GM18517 (cell line): ENCODE measurements around the gene LBHD1.
A peak's percentile ranks its signal among the peaks of the same experiment; 100 is the strongest.
"Not testable (repeated sequence)": the region's sequence is repeated elsewhere in the genome, so short reads cannot be mapped to it uniquely, and the experiment has no call there.

Experiments
- ATAC-seq: cut with Tn5 transposase; IDR thresholded peaks from one replicate; pipeline ENCODE4 v1.9.1; 2021; ENCODE audit warnings: mild to moderate bottlenecking, moderate library complexity; ENCODE audit not compliant: unreplicated experiment

Gene LBHD1

GRCh38 chr11:62694455-62695167, 22.5 kb upstream of the LBHD1 start:
- ATAC-seq = no peak

- ATAC-seq = not testable (repeated sequence)
Observed at GRCh38 chr11:62693624-62694023, 21.6 kb upstream of the LBHD1 start.

DNA sequence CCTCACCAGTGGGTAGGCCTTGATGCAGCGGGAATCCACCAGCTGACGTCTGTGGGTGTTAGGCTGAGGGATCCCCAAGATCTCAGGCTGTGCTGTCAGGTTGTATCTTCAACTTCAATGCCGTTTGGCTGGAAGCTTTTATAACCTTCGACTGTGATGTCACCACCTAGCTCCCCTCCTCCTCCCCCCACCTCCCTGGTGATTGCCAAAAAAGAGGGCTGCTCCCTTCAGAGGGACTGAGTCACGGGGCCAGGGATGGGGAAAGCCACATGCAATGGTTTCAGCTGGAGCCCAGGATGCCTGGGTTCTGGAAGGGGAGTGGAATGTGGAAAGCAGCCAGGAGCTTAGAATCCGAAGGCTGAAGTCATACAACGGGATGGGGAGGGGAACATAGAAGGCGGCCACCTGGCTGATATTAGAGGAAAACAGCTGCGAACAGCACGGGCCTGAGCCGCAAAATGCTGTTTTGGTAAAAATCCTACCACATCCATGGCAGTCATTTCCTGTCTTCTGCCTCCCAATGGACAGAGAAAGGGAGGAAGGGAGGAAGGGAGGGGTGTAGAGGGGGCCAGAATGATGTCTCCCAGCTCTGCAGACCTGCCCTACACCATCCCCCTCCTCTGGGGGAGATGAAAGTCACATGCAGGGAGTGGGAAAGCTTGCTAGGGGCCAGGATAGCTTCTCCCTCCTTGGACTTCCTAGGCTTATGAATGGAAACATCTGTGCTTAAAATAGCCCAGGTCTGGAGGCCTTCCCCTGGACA, 17.5 kb upstream of the LBHD1 start, which contains the start of gene LRRN4CL:
LRRN4CL (minus strand) TSS at position 110 of the 763 bp plus-strand sequence. CDS start 1,022 bp downstream, outside the sequence.
- ATAC-seq = no peak

DNA sequence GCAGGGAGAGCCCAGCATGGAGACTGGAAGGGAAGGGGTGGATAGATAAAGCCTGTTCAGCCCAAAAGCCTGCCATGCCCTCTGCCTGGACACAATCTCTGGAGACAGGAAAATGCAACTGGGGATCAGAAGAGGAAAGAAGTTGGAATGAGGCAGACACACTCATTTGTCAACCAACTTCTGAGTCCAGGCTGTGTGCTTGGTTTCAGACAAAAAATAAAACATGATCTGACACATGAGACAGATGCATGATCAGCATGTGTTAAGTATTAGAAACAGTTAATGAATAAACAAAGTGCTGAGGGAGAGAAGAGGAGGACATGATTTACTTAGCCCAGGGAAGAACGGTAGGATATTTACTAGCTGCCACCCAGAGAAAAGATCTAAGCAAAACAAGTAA, 16.4 kb upstream of the LBHD1 start:
- no peak for ATAC-seq

- ATAC-seq = no peak
Observed at GRCh38 chr11:62687508-62688396, 15.7 kb upstream of the LBHD1 start.

- ATAC-seq = no peak
Observed at GRCh38 chr11:62682518-62682917, 10.5 kb upstream of the LBHD1 start.

GRCh38 chr11:62680825-62681240, 8.8 kb upstream of the LBHD1 start:
- ATAC-seq = peak; percentile 47

- no peak for ATAC-seq
Observed at GRCh38 chr11:62678770-62679696, 7.0 kb upstream of the LBHD1 start, which contains the start of gene UBXN1. Gene UBXN1, minus strand, starts transcription at chr11:62679073. Its CDS starts 150 bp downstream, at chr11:62678923.

DNA sequence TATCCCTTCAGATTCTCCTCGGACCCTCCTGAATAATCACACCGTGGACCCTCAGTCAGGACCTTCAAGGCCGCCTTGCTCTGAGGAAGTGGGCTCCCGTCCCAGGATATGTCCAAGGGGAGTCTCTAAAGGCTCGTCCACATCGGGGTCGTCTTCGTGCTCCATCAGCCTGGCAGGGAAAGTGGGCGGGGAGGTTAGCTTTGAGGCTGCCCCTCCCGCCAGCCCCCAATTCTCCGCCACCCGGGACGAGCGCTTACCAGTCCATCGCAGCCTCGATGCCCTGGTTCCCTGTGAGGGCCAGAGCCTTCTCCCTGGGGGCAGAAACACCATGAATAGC, 6.3 kb upstream of the LBHD1 start:
- no peak for ATAC-seq

- ATAC-seq = no peak
Observed at GRCh38 chr11:62677714-62678113, 5.6 kb upstream of the LBHD1 start.

- ATAC-seq = no peak
Observed at GRCh38 chr11:62677156-62677555, 5.1 kb upstream of the LBHD1 start.

DNA sequence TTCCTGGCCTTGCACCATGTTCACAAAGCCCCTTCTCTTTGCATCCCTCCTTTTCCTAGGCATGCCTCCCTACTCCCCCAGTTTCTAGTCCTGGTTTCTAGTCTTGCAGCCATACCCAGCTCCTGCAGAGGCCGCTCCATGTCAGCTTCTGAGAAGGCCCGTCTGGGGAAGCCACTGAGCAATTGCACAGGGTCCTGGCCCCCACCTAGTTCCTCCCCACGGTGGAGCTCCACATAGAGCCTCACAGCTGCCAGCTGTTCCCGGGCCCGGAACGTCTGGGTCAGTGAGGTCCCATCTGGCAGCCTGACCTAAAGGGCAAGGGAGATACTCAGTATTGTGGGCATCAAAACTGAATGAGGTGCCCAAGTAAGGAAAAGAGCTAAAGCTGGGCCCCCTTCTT, 4.6 kb upstream of the LBHD1 start:
- no peak for ATAC-seq

DNA sequence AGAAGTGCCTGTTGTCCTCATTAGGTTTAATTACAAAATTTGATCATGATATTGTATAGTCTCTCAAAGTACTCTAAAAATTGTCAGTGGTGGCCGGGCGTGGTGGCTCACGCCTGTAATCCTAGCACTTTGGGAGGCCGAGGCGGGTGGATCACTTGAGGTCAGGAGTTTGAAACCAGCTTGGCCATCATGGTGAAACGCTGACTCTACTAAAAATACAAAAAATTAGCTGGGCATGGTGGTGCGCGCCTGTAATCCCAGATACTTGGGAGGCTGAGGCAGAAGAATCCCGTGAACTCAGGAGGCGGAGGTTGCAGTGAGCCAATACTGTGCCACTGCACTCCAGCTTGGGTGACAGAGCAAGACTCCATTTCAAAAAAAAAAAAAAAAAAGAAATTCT, 3.3 kb upstream of the LBHD1 start:
- not testable (repeated sequence) for ATAC-seq

- no peak for ATAC-seq
Observed at GRCh38 chr11:62673196-62673525, 1.1 kb upstream of the LBHD1 start.

- ATAC-seq = peak; percentile 11
Observed at GRCh38 chr11:62671236-62671607, 845 bp downstream of the LBHD1 start.

- no peak for ATAC-seq
Observed at GRCh38 chr11:62669420-62670161, 2.5 kb downstream of the LBHD1 start.

GRCh38 chr11:62667460-62667859, 4.6 kb downstream of the LBHD1 start:
- no peak for ATAC-seq

GRCh38 chr11:62666259-62666926, 5.7 kb downstream of the LBHD1 start:
- ATAC-seq = no peak

DNA sequence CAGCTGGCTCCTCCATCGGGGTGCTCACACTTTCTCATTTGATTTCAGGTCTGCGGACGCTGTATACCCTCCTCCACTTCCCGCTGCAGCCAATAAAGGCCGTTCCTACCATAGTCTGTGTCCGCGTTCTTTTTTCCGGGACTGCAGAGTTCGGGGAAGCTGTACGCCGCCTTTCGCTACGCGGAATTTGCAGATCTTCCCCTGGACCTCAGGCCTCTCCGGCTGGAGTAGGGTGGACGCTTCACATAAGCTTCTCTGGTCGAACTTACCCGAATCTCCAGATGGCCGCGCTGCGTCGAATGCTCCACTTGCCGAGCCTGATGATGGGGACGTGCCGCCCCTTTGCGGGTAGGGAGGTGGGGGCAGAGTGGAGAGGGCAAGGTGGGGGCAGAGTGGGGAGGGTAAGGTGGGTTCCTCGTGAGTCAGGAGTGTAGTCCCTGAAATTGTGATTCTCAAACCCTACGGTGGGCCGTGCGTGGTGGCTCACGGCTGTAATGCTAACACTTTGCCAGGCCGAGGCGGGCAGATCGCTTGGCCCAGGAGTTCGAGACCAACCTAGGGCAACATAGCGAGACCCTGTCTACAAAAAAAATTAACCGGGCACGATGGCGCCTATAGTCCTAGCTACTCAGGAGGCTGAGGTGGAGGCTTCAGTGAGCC, 6.3 kb downstream of the LBHD1 start:
- peak; percentile 36 for ATAC-seq
